Kidney (tissue), 22 donors: Measurements from ENCODE around the gene OTUD3. TPM values are rescaled to one million over a fixed set of nuclear protein-coding genes. Genes with fewer than 3 reads are reported as not detected.

ENCODE experiments used
- DNase-seq, 5 donors: peaks; one replicate each; pipeline ENCODE4 v3.0.0-alpha.2; 2013 to 2020
- FAIRE-seq: peaks from 2 replicates; lab custom pipeline; 2012; peaks lifted over from hg19 to GRCh38; lab: Jason Lieb, UNC
- H3K27ac ChIP-seq, 2 donors: one replicate each; pipeline ENCODE4 v1.7.0; 2013; ENCODE audit warnings: low read depth in 2 of 2, low read length in 2 of 2, inconsistent platforms in 1 of 2
- H3K27me3 ChIP-seq: one replicate; pipeline ENCODE4 v1.7.1; 2013; ENCODE audit warnings: low read length, inconsistent platforms; ENCODE audit not compliant: control insufficient read depth, insufficient read depth
- H3K36me3 ChIP-seq, 3 donors: one replicate each; pipeline versions ENCODE4 v1.7.0 to v1.7.1; 2013; ENCODE audit warnings: low read length in 3 of 3, control low read depth in 1 of 3, inconsistent platforms in 1 of 3; ENCODE audit not compliant: insufficient read depth in 3 of 3, control insufficient read depth in 2 of 3
- H3K4me1 ChIP-seq, 3 donors: one replicate each; pipeline versions ENCODE4 v1.7.0 to v1.7.1; 2013; ENCODE audit warnings: low read length in 3 of 3, inconsistent platforms in 1 of 3, low read depth in 1 of 3; ENCODE audit not compliant: control insufficient read depth in 2 of 3, insufficient read depth in 2 of 3
- H3K4me3 ChIP-seq, 3 donors: one replicate each; pipeline versions ENCODE4 v1.7.0 to v1.8.1; 2013; ENCODE audit warnings: low read length in 3 of 3, control low read depth in 1 of 3, inconsistent platforms in 1 of 3
- H3K9ac ChIP-seq, 3 donors: one replicate each; pipeline versions ENCODE4 v1.7.0 to v1.7.1; 2013; ENCODE audit warnings: low read length in 3 of 3, control low read depth in 1 of 3, inconsistent platforms in 1 of 3
- H3K9me3 ChIP-seq, 3 donors: one replicate each; pipeline versions ENCODE4 v1.7.0 to v1.7.1; 2013; ENCODE audit warnings: low read length in 3 of 3, control low read depth in 1 of 3, inconsistent platforms in 1 of 3; ENCODE audit not compliant: control insufficient read depth in 2 of 3, insufficient read depth in 1 of 3
- intact Hi-C: fragments of 100-400 bp; cut with DNase I; formaldehyde crosslinking; loops from one replicate; pipeline ENCODE4 v1.11.1; 2022
- long read RNA-seq, 10 donors: library from polyadenylated mRNA in 1 of 10; unstranded in 1 of 10; transcript quantifications; one replicate each; pipeline ENCODE4 v2.0.0 and lab custom pipeline, GENCODE V29; 2021 to 2026
- polyA plus RNA-seq: library from polyadenylated mRNA; stranded (reverse); fragments of 350-450 nt; fragmentation: Illumina TruSeq; extraction: RNeasy Lipid Tissue Mini Kit (QIAGEN cat#74804); gene quantifications from one replicate; pipeline ENCODE4 v1.2.3, GENCODE V29; 2014; ENCODE audit warnings: low read depth, low replicate concordance; ENCODE audit not compliant: insufficient read depth
- total RNA-seq: library from RNA; stranded (reverse); fragmentation: NEBNext Ultra II Directional; extraction: Animal tissue kit (Norgen Biotek cat#: 25700); gene quantifications from one replicate; pipeline ENCODE4 v1.2.1, GENCODE V29; 2021
- TF ChIP-seq, protein P1 (sequence below): IDR thresholded peaks from 3 replicates; pipeline ENCODE4 v1.5.1; 2012; ENCODE audit warnings: mild to moderate bottlenecking, moderate library complexity, borderline replicate concordance; ENCODE audit not compliant: insufficient read depth; ENCODE audit errors: extremely low read depth
- donor health status: control.
- donor health status: control.
- donor health status: control.
- donor health status: control.
- donor health status: control.
- donor health status: DM: yes; HTN: yes; CAD: no.
- donor health status: Normal renal cell carcinoma (clear cell type).

OTUD3 gene, protein sequence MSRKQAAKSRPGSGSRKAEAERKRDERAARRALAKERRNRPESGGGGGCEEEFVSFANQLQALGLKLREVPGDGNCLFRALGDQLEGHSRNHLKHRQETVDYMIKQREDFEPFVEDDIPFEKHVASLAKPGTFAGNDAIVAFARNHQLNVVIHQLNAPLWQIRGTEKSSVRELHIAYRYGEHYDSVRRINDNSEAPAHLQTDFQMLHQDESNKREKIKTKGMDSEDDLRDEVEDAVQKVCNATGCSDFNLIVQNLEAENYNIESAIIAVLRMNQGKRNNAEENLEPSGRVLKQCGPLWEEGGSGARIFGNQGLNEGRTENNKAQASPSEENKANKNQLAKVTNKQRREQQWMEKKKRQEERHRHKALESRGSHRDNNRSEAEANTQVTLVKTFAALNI
- total RNA-seq (12.9 TPM), polyA plus RNA-seq (2.5 TPM)
- long read RNA-seq, donor 1, full-length matches to known transcripts: 3 of 3 reads
- long read RNA-seq, donor 1, partial matches to known transcripts: 0 of 3 reads
- long read RNA-seq, donor 1, other reads (novel, unspliced or antisense): 0 of 3 reads
- long read RNA-seq, donor 2, full-length matches to known transcripts: 3 of 3 reads
- long read RNA-seq, donor 2, partial matches to known transcripts: 0 of 3 reads
- long read RNA-seq, donor 2, other reads (novel, unspliced or antisense): 0 of 3 reads
- long read RNA-seq, donor 3: 0 reads
- long read RNA-seq, donor 4: 0 reads
- long read RNA-seq, donor 5: 0 reads
- long read RNA-seq, donor 6: 0 reads
- long read RNA-seq, donor 7, full-length matches to known transcripts: 2 of 3 reads
- long read RNA-seq, donor 7, partial matches to known transcripts: 0 of 3 reads
- long read RNA-seq, donor 7, other reads (novel, unspliced or antisense): 1 of 3 reads
- long read RNA-seq, donor 8: 0 reads
- long read RNA-seq, donor 9: 0 reads
- long read RNA-seq, donor 10: 0 reads

DNA sequence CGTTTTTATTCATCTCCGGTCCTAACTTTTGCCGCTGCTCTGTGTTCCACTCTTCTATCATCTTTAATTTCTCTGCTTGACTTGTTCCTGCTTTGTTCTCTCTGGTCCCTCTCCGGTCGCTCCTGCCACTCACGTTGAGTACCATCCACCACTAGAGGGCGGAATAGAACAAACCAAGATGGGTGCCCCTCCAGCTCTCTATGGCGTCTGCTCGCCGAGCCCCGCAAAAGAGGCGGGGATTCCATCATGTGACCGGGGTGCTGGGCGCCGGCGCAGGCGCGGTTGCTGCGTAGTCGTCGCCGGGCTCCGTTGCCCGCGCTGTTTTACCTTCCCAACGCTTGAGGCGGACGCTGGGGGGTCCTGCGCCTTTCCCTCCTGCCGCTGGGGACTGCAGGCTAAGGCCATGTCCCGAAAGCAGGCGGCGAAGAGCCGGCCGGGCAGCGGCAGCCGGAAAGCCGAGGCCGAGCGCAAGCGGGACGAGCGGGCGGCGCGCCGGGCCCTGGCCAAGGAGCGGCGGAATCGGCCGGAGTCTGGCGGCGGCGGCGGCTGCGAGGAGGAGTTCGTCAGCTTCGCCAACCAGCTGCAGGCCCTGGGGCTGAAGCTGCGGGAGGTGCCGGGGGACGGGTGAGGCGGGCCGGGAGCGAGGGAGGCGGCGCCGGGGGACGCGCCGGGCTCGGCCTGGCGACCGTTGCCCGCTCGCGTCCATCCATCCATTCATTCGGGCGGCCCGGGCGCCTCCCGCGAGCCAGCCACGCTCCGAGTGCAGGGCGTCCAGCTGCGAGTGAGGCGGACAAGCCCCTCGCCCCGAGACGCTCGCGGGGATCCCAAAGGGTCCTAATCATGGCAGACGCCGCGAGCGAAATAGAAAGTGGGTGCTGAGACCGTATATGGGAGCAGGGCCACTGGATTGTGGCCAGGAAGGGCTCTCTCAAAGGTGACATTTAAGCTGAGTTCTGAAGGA, at the start of gene OTUD3:
Gene OTUD3 (plus strand): TSS at position 285 of the 961 bp plus-strand sequence. CDS start 119 bp downstream, at position 404.
- peak within 1 kb of the TSS; percentile 62 to 76 (median 63) for H3K9ac ChIP-seq
- peak within 1 kb of the TSS; percentile 86 to 91 for H3K27ac ChIP-seq
- no peaks in the 10 kb centered on the region for H3K27me3 ChIP-seq
- TF ChIP-seq, protein P1, sequence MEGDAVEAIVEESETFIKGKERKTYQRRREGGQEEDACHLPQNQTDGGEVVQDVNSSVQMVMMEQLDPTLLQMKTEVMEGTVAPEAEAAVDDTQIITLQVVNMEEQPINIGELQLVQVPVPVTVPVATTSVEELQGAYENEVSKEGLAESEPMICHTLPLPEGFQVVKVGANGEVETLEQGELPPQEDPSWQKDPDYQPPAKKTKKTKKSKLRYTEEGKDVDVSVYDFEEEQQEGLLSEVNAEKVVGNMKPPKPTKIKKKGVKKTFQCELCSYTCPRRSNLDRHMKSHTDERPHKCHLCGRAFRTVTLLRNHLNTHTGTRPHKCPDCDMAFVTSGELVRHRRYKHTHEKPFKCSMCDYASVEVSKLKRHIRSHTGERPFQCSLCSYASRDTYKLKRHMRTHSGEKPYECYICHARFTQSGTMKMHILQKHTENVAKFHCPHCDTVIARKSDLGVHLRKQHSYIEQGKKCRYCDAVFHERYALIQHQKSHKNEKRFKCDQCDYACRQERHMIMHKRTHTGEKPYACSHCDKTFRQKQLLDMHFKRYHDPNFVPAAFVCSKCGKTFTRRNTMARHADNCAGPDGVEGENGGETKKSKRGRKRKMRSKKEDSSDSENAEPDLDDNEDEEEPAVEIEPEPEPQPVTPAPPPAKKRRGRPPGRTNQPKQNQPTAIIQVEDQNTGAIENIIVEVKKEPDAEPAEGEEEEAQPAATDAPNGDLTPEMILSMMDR: peak; percentile 96
- H3K4me3 ChIP-seq: peak within 1 kb of the TSS; percentile 63 to 79 (median 72)
- DNase-seq (peak; percentile 98 to 100 (median 98)), FAIRE-seq (peak; percentile 72)
- H3K36me3 ChIP-seq: peaks cover 0 to 2% (median 0%) of the 10 kb centered on the region in 3 donors
- intact Hi-C loops: no loop called here
- peaks cover 3 to 15% (median 13%) of the 10 kb centered on the region in 3 donors for H3K4me1 ChIP-seq
- no peaks in the 10 kb centered on the region for H3K9me3 ChIP-seq

DNA sequence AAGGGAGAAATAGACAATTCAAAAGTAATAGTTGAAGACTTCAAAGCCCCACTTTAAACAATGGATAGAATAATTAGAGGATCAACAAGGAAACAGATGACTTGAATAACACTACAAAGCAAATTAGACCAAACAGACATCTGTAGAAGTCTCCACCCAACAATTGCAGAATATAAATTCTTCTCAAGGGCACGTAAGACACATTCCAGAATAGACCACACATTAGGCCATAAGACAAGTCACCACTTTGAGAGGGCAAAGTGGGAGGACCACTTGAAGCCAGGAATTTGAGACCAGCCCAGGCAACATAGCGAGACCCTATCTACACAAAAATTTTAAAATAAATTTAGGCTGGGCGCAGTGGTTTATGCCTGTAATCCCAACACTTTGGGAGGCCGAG, 46.6 kb upstream of the OTUD3 start:
- H3K36me3 ChIP-seq: no peaks in the 10 kb centered on the region
- no peak overlapping the region for H3K4me3 ChIP-seq
- DNase-seq: no peak
- H3K27ac ChIP-seq: no peak overlapping the region
- TF ChIP-seq, protein P1: no peak
- no peaks in the 10 kb centered on the region for H3K4me1 ChIP-seq
- FAIRE-seq: no peak
- no peaks in the 10 kb centered on the region for H3K9me3 ChIP-seq
- intact Hi-C loops: no loop called here
- H3K27me3 ChIP-seq: no peaks in the 10 kb centered on the region
- H3K9ac ChIP-seq: no peak overlapping the region

DNA sequence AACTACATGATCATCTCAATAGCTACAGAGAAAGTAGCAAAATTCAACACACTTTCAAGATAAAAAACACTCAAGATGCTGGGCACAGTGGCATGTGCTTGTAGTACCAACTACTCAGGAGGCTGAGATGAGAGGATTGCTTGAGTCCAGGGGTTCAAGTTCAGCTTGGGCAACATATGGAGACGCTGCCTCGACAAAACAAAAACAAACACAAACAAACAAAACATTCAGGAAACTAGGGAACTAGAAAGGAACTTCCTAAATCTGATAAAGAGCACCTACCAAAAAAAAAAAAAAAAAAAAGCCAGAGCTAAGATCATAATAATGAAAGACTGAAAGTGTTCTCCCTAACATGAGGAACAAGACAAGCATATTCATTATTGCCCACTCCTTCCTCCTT, 44.3 kb upstream of the OTUD3 start:
- no peak overlapping the region for H3K4me3 ChIP-seq
- H3K9ac ChIP-seq: no peak overlapping the region
- no peaks in the 10 kb centered on the region for H3K36me3 ChIP-seq
- no peaks in the 10 kb centered on the region for H3K4me1 ChIP-seq
- no peak overlapping the region for H3K27ac ChIP-seq
- peaks cover 0 to 3% (median 0%) of the 10 kb centered on the region in 3 donors for H3K9me3 ChIP-seq
- no peak for DNase-seq
- no peak for FAIRE-seq
- intact Hi-C loops: no loop called here
- TF ChIP-seq, protein P1: no peak
- no peaks in the 10 kb centered on the region for H3K27me3 ChIP-seq
